Erythroblast (primary cell): Measurements from ENCODE around the gene NPC1.

ENCODE experiments used
- GATA1 ChIP-seq: IDR thresholded peaks from 2 replicates; pipeline ENCODE4 v1.6.1; 2011; ENCODE audit warnings: low read depth, mild to moderate bottlenecking, control low read depth, low read length, moderate library complexity
- POLR2A ChIP-seq: IDR thresholded peaks from 2 replicates; pipeline ENCODE4 v1.6.1; 2011; ENCODE audit warnings: mild to moderate bottlenecking, low read length

GRCh38 chr18:23608211-23608610 lies 21.9 kb upstream of the NPC1 start:
- TF ChIP-seq POLR2A (no peak), GATA1 (no peak)
